HG03108 (cell line): ENCODE measurements around the gene PGR.

Source experiments
- ATAC-seq: cut with Tn5 transposase; IDR thresholded peaks from one replicate; pipeline ENCODE4 v1.9.1; 2021; ENCODE audit warnings: moderate library complexity; ENCODE audit not compliant: unreplicated experiment

Gene PGR

GRCh38 chr11:101129203-101129943 is at the start of gene PGR:
Gene PGR (minus strand): TSS chr11:101129813. CDS start chr11:101129070, 743 bp downstream.
- ATAC-seq = no peak

- ATAC-seq = no peak
Measured at GRCh38 chr11:101176381-101176780, 46.8 kb upstream of the PGR start.

GRCh38 chr11:101169944-101170343 is 40.3 kb upstream of the PGR start:
- no peak for ATAC-seq

GRCh38 chr11:101166038-101166437 is 36.4 kb upstream of the PGR start:
- ATAC-seq = no peak

- ATAC-seq = no peak
Measured at GRCh38 chr11:101158119-101158518, 28.5 kb upstream of the PGR start.

- ATAC-seq = no peak
Measured at GRCh38 chr11:101138245-101138930, 8.8 kb upstream of the PGR start.

GRCh38 chr11:101133190-101133589 is 3.6 kb upstream of the PGR start:
- ATAC-seq = no peak

- ATAC-seq = no peak
Measured at GRCh38 chr11:101128571-101129202, 926 bp downstream of the PGR start.

GRCh38 chr11:101127699-101128570 is 1.7 kb downstream of the PGR start:
- no peak for ATAC-seq

GRCh38 chr11:101127197-101127698 is 2.4 kb downstream of the PGR start:
- ATAC-seq = no peak

- ATAC-seq = no peak
Measured at GRCh38 chr11:101126551-101127196, 2.9 kb downstream of the PGR start.

- ATAC-seq = no peak
Measured at GRCh38 chr11:101115671-101116160, 13.9 kb downstream of the PGR start.

GRCh38 chr11:101113540-101113939 is 16.1 kb downstream of the PGR start:
- no peak for ATAC-seq

- ATAC-seq = no peak
Measured at GRCh38 chr11:101104716-101105115, 24.9 kb downstream of the PGR start.

GRCh38 chr11:101103433-101103832 is 26.2 kb downstream of the PGR start:
- no peak for ATAC-seq

- ATAC-seq = no peak
Measured at GRCh38 chr11:101100601-101101000, 29.0 kb downstream of the PGR start.

GRCh38 chr11:101096036-101096704 is 33.4 kb downstream of the PGR start:
- ATAC-seq = no peak

GRCh38 chr11:101091781-101092180 is 37.8 kb downstream of the PGR start:
- ATAC-seq = no peak

GRCh38 chr11:101090679-101091270 is 38.8 kb downstream of the PGR start:
- ATAC-seq = no peak
